GM21723 (cell line): Measurements from ENCODE around the gene AVPR2.

Experiments
- ATAC-seq: cut with Tn5 transposase; IDR thresholded peaks from one replicate; pipeline ENCODE4 v1.9.1; 2021; ENCODE audit warnings: mild to moderate bottlenecking, moderate library complexity; ENCODE audit not compliant: unreplicated experiment

Gene AVPR2

DNA sequence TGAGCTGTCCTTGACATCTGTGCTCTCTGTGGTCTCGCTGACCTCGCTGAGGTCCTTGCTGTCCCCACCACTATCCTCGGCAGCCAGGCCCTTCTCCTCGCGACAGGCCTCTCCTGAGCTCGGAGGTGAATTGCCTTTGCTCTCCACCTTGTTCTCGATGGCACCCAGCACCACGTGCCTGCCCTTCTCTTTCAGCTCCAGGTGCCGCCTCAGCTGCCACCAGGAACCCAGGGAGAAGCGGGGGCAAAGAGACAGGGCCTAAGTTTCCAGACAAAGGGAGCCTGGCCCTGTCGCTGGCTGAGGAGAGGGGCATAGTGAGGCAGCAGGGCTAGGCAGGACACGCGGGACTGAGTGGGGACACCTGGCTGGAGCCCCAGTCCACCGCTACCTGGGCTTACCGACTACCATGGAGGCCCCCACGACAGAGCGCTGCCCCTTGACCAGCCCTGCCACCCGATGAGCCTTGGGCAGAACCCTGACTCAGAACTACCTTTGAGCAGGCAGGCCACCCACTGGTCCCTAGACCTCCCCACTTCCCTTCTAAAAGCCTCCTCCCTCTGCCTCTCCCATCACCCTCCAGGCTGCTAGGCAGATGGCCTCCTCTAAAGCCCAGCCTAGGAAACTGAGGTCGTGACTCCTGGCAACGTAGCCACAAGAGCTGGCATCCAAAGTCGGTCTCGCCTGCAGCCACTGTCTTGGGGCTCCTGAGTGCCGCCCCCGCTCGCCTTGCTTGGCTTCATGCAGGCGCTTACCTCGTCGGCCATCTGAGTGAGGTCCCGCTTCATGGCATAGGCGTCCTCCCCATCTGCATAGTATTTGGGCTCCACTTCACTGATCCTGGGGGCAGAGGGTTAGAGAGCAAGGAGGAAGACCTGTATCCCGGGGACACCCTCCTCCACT is 25.8 kb downstream of the AVPR2 start:
- ATAC-seq: no peak

DNA sequence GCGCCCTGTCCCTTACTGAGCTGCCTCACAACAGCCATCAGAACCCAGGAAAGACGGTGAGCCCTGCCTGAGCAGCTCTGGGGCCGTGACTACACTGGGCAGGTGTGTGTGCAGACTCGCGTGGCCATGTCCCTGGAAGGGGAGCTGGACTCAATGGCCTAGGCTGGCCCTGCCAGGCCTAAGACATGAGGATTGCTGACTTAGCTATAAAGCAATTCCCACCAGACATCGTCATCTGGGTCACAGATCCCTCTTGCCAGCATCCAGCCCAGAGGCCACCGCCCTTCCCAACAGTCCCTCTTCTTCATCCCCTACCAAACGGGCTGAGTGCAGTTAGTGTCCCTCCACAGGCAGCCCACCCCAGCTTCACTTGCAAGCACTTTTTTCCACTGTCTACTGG is 26.7 kb downstream of the AVPR2 start:
- ATAC-seq: no peak

DNA sequence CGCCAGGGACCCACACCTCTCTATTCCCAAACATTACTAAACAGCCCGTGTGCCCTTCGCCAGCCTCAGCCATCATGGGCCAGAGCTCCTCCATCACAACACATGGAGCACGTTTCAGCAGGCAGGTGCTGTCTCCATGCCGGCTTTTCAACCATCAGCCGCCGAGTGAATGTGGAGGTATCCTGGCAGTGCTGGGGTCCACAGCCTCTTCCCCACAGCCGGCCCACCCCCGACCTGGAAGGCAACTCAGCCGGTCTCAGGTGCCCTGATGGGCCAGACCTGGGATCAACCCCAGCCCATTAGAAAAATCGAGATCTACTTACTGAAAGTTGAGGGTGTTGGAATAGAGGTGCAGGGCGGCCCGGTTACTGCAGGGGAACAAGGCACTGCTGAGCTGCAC is 27.3 kb downstream of the AVPR2 start:
- ATAC-seq: no peak

DNA sequence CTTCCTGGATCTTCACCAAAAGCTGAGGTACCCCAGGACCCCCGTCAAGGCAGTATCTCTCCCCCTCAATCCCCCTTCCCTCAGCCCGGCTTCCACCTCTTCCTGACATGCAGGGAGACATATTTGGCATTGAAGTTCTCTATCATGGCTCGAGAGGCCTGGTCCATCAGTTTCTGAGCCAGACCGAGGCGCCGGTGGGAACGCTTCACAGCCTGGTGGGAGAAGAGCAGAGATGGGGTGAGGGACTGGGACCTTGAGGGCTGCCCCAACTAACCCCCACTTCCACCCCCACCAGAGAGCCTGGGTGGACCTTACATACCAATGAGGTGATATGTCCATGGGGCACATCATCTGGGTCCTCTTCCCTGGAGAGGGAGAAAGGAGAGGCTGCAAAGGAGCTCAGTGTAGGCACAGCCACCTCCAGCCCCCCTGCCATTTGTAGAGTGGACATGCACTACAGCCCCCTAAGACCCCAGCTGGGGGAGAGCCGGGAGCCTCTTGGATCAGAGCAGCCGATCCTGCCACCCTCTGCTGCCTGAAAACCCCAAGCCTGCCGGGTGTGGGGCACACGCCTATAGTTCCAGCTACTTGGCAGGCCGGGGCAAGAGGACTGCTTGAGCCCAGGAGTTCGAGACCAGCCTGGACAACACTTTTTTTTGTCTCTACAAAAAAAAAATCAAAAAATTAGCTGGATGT is 27.9 kb downstream of the AVPR2 start:
- no peak for ATAC-seq

DNA sequence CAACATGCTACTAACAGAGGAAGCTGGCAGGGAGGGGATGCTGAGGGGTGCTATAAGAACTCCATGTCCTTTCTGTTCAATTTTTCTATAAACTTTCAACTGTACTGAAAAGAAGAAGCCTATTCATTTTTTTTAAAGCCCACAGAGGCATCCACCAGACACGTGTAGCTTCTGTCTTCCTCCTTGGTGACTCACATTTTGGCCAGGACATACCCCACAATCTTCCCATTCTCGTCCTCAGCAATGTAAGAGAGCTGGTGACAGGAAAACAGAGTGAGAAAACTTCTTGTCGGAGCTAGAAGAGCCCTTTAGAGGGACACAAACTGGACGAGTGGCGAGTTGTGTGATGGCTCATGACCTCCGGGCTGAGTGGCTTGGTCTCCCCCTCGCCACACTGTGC is 29.3 kb downstream of the AVPR2 start:
- ATAC-seq: no peak

DNA sequence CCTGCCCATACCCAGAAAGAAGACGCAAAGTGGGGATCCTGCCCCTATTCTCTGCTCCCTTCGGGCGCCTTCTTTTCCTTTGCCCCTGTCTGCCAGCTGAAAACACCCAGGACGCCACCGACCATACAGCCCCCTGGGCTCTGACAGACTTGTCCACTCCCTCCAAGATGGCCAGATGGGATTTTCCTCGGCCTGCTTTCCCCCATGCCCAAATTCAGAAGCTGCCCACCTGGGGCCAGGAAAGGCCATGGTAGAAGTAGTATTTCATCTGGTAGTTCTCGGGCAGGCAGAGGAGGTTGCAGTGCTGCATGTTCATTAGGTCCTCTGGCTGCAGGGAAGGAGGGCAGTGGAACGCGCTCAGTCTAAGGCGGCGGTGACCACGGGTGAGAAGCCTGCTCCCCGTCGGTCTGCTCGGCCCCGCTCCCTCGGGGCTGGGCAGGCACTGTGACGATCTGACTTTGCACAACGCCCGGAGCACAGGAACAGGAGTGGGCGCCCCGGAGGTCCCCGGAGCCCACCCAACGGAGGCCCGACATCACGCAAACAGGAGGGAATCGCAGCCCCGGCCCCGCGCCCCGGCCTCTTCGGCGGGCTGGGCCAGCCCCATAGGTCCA is 29.8 kb downstream of the AVPR2 start:
- peak; percentile 19 for ATAC-seq

DNA sequence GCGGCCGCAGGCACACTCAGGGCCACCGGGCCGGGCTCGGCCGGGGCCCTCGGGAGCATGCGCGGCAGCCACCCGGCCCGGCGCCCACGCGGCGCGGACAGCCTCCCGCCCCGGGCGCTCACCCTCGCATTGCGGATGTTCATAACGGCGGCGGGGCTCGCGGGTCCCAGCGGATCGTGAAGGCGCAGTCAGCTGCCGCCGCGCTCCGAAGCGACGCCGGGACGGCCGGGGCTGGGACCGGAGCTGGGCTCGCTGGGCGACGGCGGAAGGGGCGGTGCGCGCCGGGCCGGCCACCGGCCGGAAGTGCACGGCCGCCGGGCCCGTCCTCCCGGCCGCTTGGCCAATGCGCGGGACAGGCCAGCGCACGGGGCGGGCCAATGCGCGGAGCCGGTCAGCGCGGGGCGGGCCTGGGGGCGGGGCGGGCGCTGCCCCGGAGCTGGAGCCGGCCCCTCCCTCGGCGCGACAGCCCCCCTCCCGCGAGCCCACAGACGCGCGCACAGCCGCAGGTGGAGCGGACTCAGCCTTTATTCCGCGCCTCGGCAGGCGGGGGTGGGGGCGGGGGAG is 30.4 kb downstream of the AVPR2 start, which contains the start of gene NAA10:
NAA10 (minus strand) TSS at position 276 of the 564 bp plus-strand sequence; CDS start at position 143, 133 bp downstream.
- ATAC-seq: peak; percentile 92

DNA sequence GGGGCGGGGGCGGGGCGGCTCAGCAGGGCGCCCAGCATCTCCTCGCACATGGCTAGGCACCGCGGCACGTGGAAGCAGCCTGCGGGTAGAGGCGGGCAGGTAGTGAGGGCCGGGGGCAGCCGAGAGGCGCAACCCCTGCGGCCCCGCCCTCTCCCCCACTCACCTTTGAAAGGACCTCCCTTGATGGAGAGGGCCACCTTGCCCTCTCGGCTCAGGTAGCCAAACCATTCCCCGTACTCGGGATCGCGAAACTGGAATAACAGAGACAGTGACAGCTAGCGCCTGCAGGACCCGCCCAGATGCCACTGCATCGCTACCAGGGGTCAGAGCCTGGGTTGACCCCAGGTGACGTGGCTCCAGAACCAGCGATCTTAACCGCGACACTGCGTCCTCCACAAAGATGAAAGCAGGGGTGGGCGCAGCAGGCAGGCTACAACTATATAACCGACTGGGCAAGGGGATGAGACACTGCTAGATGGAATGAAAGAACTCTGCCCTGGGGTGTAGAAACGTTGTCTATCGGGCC is 30.9 kb downstream of the AVPR2 start:
- ATAC-seq: no peak

DNA sequence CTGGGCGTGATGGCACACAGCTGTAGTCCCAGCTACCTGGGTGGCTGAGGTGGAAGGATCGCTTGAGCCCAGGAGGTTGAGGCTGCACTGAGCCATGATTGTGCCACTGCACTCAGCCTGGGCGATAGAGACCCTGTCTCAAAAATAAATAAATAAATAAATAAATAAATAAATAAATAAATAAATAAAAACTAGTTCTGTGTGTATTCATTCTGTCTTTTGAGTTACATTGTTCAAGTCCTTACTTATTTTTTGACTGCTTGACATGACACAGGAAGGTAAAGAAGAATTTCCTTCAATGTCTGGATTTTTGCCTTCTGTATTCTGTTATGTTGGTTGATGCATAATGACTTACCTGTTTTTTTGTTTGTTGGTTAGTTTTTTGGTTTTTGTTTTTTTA is 32.6 kb downstream of the AVPR2 start:
- ATAC-seq: no peak

DNA sequence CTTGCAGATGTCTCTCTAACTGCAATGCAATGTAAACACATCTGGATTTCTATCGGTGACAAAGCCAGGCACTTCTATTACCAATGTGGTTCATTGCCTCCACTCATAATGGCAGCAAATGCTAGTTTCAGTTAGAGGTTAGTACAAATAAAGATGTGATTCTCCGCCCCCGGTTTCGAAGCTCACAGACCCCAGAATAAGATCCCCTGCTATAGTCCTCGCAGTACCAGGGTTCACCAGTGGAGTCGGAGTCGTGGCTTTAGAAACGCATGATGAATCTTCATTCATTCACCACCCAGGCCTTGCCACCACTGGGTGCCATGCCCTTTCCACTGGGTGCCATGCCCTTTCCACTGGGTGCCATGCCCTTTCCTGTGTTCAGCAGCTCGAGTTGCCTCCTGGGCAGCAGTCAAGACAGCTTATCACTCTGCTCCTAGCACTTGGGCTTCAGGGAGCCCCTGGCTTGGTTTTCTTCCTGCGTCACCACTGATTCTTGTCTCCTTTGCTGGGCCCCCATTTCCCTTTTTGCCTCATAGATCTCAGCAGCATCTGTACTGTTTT is 33.8 kb downstream of the AVPR2 start:
- no peak for ATAC-seq

DNA sequence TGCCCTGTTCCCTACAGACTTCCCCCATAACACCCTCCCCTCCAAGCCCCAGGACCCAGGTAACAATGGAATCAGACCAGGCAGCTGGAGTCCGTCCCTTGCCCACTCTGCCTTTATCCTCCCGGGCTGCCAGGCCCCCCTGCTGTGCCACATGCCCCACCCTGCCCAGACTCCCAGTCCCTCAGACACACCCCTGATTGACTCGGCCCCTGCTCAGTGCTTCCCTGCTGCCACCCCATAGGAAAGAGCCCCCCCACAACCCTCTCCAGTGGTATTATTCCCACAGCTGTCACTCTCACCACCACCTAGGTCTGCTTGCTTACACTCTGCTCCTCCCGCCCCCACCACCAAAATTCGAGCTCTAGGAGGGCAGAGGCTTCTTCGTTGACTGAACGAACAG is 35.1 kb downstream of the AVPR2 start:
- ATAC-seq: no peak

DNA sequence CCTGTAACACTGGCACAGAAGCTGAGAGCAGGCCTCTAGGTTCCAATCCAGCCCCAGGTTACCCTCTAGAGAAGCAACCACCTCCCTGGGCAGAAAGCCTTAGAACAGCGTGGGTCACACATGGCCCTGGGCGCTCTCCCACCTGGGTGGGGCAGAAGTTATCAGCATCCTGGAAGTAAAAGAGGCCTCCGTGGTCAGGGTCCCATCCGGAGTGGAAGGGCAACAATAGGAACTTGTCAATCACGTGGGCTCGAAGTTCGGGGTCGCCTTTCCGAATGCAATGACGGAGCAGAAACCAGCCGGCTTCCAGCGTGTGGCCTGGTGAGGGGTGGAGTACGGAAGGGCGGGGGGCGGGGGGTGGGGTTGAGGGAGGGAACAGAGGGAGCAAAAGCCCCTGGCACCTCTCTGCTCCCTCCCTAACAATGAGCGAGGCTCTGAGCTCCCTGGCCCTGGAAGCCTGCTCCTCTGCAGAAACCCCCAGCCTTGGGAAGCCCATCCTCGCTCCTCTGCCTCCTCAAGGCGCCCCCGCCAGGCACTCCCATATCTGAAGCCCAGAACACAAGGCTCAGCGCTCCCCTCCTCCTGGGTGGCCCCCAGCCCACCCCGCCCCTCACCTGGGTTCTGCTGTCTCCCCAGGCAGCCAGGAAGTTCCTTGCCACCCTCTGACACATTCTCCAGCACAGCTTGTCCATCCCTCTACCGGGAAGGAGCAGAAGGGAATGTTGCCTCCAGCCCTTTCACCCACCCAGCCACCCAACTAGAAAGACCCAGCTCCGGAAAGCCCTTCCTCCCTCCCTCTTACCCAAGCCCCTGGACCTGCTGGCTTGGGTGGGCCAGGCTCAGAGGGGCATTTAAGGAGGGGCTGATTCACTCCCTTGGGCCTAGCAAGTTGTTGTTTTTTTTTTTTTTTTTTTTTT is 37.1 kb downstream of the AVPR2 start:
- no peak for ATAC-seq

DNA sequence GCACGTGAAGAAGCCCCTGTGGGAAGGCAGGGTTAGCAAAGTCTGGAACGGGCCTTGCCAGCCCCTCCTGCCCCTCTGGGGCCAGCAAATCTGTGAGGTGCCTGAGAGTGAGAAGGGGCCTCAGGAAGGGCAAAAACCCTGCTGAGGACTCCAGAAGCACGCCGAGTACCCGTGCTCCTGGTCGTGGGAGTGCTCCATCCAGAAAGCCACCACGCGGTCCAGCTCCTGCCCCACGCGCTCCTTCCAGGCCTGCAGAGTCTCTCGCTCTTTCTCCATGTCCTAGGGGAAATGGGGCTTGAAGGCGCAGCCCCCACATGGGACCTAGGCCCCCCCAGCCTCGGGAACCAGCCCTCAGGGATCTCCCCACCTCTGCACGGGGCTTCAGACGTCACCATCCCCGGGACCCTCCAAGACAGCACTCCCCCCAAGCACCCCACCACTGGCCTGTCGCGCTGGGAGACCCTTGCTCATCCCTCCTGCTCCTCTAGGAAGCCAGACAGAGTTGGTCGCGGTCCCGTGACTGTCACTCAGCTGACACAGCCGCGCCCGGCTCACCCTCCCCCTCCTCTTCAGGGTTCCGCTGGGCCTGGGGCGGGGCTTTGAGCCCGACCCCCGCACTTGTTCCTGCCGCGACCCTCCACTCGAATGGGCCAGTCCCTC is 39.8 kb downstream of the AVPR2 start, which contains the start of gene RENBP:
RENBP (minus strand) TSS at position 504 of the 660 bp plus-strand sequence; CDS start at position 471, 33 bp downstream.
- no peak for ATAC-seq

DNA sequence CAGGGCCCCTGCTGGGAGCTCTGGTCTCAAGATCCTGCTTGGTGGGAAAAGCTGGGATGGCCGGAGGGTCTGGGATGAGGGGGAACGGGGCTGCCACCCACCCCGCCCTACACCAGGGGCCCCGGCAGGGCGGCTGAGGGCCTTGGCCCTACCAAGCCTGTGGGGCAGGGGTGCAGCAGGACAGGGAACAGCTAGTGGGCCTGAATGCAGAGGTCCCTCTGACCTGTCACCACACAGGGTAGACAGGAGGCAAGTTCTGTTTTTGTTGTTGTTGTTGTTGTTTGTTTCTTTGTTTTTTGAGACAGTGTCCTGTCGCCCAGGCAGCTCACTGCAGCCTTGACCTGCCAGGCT is 40.3 kb downstream of the AVPR2 start:
- no peak for ATAC-seq

DNA sequence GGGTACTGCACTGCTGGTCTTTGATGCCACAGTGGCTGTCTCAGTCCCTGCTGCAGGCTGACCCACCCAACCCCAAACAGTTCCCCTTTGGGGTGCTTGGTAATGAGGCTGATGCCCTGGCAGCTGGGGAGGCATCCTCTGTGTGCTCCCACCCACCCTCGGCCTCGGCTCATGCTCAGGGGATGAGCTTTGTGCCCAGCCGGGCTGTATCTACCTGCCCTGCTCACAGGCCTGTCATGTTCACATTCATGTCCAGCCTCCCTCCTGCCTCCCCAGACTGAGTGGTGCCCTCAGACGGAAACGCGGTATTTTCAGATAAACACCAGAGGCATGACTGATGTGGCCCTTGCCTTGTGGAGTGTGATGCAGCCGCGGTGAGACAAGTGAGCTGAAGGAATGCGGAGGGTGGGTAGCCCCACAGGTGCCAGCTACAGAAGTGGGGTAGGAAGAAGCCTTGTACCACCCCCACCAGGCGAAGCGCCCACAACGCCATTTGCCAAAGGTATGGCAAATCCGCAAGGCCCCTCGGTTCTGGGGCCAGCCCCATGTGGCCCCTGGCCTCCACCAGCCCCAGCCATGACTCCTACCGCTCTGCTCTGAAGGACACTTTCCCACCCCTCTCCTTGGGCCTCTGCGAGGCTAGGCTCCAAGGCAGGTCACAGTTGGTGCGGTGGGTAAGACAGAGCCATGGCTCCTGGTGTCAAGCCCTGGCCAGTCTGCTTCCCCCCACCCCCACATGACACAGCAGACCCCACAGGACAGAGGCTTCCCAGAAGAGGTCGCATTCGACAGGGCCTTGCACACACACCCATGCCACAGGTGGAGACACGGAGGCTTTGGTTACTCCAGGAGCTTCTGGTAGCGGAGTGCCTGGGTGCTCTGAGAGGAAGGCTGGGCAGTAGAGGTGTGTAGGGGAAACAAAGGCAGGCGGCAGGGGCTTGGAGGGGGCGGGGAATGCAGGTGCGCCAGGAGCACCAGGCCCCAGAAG is 41.8 kb downstream of the AVPR2 start:
- ATAC-seq: no peak

DNA sequence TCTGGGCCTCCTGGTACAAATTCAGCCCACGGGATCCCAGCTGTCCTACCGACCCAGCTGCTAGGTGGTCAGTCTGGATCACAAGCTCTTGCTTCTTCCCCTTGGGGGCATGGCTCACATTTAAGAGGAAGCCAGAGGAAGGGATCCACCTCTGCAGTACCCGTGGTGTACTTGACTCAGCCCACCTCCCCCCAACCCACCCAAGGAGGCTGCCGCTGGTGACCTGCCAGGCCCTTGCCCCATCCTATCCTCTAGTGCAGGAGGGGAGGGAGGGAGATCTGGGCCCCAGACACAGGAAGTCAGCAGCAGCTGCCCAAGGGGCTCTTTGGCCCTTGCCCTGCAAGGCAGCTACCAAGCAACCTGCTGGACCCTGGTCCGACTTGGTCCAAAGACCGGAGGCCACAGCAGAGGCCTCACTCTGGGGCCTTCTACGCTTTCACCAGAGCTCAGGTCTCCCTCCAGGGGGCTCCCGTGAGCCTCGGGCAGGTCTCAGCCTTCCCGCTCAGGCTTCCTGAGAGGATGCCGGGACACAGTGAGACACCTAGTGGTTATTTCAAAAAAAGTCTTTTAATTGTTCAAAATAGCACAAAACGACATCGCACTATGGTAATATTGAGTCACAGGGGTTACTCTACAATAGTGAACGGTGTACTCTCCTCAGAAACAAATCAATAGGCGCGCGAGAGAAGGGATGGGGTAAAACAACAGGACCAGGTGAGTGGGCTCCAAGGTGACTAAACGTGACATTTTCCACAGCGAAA is 42.7 kb downstream of the AVPR2 start:
- ATAC-seq: peak; percentile 75

DNA sequence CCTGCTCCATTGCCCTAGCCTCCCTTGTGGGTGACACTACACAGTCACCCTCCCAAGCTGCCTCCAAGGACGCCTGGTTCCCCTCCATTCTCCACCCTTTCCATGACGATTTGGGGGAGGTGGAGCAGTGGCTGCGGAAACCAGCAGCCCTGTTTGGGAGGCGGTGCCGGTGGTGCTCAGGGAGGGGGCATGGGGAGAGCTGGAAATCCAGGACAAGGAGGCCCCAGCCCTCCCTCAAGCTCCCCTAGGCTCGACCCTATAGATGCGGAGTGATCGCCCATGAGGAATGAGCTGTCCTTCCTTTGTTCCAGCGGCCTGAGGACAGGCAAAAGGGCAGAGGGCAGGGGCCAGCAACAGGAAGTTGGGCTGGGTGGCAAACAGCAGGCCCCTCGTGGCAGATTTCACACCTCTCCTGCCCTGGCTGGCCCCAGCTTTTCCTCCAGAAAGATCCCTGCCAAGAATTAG is 43.6 kb downstream of the AVPR2 start:
- ATAC-seq: no peak
